ENCODE data around the gene ANXA9.

ANXA9 gene, protein sequence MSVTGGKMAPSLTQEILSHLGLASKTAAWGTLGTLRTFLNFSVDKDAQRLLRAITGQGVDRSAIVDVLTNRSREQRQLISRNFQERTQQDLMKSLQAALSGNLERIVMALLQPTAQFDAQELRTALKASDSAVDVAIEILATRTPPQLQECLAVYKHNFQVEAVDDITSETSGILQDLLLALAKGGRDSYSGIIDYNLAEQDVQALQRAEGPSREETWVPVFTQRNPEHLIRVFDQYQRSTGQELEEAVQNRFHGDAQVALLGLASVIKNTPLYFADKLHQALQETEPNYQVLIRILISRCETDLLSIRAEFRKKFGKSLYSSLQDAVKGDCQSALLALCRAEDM

DNA sequence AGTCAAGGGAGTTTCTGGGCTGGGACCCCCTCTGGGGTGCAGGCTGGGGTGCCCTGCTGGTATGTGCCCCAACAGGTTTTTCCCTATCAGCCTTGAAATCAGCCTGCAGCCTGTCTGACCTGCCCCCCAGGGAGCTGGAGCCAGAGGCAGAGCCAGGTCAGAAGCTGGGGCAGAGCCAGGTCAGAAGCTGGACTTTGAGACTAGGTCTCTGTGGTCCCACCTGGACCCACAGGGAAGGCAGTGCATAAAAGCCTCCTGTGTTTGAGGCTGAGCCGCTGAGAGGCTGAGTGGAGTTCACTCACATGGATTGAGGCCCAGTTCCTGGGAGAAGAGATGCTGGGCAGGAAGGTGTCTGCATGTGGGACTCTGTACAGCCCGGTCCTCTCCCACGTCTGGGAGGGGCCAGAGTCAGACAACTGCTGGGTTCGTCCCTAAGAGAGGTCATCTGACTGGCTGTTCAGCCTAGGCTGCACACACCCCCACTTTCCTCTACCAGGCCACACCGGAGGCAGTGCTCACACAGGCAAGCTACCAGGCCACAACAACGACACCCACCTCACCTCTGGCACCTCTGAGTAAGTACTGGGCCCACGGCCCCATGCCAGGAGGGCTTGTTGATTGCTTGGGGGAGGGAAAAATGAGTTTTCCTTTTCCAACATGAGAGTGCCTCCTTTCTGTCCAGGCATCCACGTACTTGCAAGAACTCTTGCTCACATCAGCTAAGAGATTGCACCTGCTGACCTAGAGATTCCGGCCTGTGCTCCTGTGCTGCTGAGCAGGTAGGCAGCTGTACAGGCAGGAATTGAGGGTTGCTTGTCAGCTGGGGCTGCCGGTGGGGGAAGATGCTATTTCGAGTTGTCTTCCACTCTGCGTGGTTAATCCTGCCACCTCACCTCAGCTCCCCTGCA, at the start of gene ANXA9:
Gene ANXA9, plus strand, starts transcription at position 488 of the 908 bp plus-strand sequence. CDS start 814 bp downstream, outside the sequence.
- Histone ChIP-seq H3K9me3 (ENCODE audit: insufficient read depth, low read length) (no peaks in the 10 kb centered on the region), H3K4me1 (ENCODE audit: low read length) (peaks cover 20% of the 10 kb centered on the region), H3K27ac (ENCODE audit: low read length) (no peak within 1 kb of the TSS), H3K79me2 (ENCODE audit: low read length) (no peaks in the 10 kb centered on the region), H3K36me3 (replicated peaks; ENCODE audit: low read depth, low read length) (no peaks in the 10 kb centered on the region), H3K4me3 (ENCODE audit: low read length) (no peak within 1 kb of the TSS), H2AFZ (ENCODE audit: low read depth, low read length) (no peak within 1 kb of the TSS), H3K4me2 (ENCODE audit: low read length) (no peak within 1 kb of the TSS), H3K27me3 (ENCODE audit: low read depth, low read length) (no peaks in the 10 kb centered on the region), H3K9ac (ENCODE audit: low read length) (no peak within 1 kb of the TSS), H4K20me1 (ENCODE audit: insufficient read depth, low read length) (no peaks in the 10 kb centered on the region)
- TF ChIP-seq, protein P1, sequence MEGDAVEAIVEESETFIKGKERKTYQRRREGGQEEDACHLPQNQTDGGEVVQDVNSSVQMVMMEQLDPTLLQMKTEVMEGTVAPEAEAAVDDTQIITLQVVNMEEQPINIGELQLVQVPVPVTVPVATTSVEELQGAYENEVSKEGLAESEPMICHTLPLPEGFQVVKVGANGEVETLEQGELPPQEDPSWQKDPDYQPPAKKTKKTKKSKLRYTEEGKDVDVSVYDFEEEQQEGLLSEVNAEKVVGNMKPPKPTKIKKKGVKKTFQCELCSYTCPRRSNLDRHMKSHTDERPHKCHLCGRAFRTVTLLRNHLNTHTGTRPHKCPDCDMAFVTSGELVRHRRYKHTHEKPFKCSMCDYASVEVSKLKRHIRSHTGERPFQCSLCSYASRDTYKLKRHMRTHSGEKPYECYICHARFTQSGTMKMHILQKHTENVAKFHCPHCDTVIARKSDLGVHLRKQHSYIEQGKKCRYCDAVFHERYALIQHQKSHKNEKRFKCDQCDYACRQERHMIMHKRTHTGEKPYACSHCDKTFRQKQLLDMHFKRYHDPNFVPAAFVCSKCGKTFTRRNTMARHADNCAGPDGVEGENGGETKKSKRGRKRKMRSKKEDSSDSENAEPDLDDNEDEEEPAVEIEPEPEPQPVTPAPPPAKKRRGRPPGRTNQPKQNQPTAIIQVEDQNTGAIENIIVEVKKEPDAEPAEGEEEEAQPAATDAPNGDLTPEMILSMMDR (IDR thresholded peaks at IDR 0.05; ENCODE audit: low read depth, low read length): no peak

DNA sequence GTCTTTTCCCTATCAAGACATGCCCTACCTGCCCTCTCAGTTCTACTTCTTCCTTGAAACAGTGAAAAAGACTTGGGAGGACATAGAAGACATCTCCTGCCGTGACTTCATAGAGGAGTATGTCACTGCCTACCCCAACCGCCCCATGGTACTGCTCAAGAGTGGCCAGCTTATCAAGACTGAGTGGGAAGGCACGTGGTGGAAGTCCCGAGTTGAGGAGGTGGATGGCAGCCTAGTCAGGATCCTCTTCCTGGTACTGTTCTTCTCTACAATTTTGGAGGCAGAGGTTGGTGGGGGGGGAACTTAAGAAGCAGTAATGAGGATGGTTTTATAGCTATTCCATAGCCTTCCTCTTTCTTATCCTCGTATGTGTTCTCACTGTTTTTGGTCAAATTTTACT, 37.2 kb upstream of the ANXA9 start:
- no peaks in the 10 kb centered on the region for H3K79me2 ChIP-seq (ENCODE audit: low read length)
- no peaks in the 10 kb centered on the region for H3K9me3 ChIP-seq (ENCODE audit: insufficient read depth, low read length)
- no peak overlapping the region for H3K4me2 ChIP-seq (ENCODE audit: low read length)
- no peak overlapping the region for H3K4me3 ChIP-seq (ENCODE audit: low read length)
- H2AFZ ChIP-seq (ENCODE audit: low read depth, low read length): no peak overlapping the region
- H3K4me1 ChIP-seq (ENCODE audit: low read length): no peaks in the 10 kb centered on the region
- H3K27ac ChIP-seq (ENCODE audit: low read length): no peak overlapping the region
- H3K36me3 ChIP-seq (replicated peaks; ENCODE audit: low read depth, low read length): peaks cover 67% of the 10 kb centered on the region
- no peaks in the 10 kb centered on the region for H3K27me3 ChIP-seq (ENCODE audit: low read depth, low read length)
- no peaks in the 10 kb centered on the region for H4K20me1 ChIP-seq (ENCODE audit: insufficient read depth, low read length)
- TF ChIP-seq, protein P1 (IDR thresholded peaks at IDR 0.05; ENCODE audit: low read depth, low read length): no peak
- H3K9ac ChIP-seq (ENCODE audit: low read length): no peak overlapping the region

DNA sequence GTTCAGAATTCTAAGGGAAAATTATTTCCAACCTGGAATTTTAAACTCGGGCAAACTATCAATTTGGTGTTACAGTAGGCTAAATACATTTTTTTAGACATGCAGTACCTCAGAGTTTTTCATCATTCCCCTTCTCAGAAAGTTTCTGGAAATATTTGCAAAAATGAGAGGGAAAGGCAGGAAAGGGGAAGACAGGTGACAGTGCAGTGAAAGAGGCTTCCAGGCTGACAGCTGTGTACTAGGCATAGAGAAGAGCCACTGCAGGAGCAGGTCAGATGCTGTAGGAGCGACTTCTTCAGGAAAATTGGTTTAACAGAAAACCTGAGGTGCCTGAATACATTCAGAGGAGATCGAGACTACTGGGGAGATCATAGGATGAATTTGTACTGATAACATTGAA, 27.4 kb upstream of the ANXA9 start:
- Histone ChIP-seq H3K4me1 (ENCODE audit: low read length) (no peaks in the 10 kb centered on the region), H4K20me1 (ENCODE audit: insufficient read depth, low read length) (no peaks in the 10 kb centered on the region), H3K9me3 (ENCODE audit: insufficient read depth, low read length) (no peaks in the 10 kb centered on the region), H3K27me3 (ENCODE audit: low read depth, low read length) (no peaks in the 10 kb centered on the region), H3K27ac (ENCODE audit: low read length) (no peak overlapping the region), H2AFZ (ENCODE audit: low read depth, low read length) (no peak overlapping the region), H3K79me2 (ENCODE audit: low read length) (no peaks in the 10 kb centered on the region), H3K4me3 (ENCODE audit: low read length) (no peak overlapping the region), H3K9ac (ENCODE audit: low read length) (no peak overlapping the region), H3K36me3 (replicated peaks; ENCODE audit: low read depth, low read length) (peaks cover 59% of the 10 kb centered on the region), H3K4me2 (ENCODE audit: low read length) (no peak overlapping the region)
- TF ChIP-seq, protein P1 (IDR thresholded peaks at IDR 0.05; ENCODE audit: low read depth, low read length): no peak
- TF ChIP-seq EZH2phosphoT487 (IDR thresholded peaks at IDR 0.05; ENCODE audit: low read depth): no peak

DNA sequence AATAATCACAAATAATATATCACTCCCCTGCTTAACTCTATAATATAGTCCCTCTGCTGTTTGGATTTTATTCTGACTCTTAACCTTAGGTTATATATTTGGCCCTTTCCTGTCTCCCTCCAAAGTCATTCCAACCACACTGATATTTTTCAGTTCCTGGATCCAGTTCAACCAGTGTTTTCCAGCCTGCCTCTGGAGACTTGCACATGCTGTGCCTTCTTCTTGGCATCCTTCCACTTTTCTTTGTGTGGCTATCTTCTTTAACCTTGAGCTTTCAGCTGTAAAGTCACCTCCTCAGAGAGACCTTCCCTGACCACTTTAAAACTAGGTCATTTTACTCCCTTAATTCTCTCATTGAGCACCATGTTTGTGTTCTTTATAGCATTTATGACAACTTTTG, 26.8 kb upstream of the ANXA9 start:
- TF ChIP-seq, protein P1 (IDR thresholded peaks at IDR 0.05; ENCODE audit: low read depth, low read length): no peak
- no peak for TF ChIP-seq EZH2phosphoT487 (IDR thresholded peaks at IDR 0.05; ENCODE audit: low read depth)
- Histone ChIP-seq H3K4me2 (ENCODE audit: low read length) (no peak overlapping the region), H3K36me3 (replicated peaks; ENCODE audit: low read depth, low read length) (peaks cover 59% of the 10 kb centered on the region)

More for the DNA sequence above, 26.8 kb upstream of the ANXA9 start:
- no peaks in the 10 kb centered on the region for H3K4me1 ChIP-seq (ENCODE audit: low read length)
- no peak overlapping the region for H3K4me3 ChIP-seq (ENCODE audit: low read length)
- no peak overlapping the region for H2AFZ ChIP-seq (ENCODE audit: low read depth, low read length)
- no peaks in the 10 kb centered on the region for H3K27me3 ChIP-seq (ENCODE audit: low read depth, low read length)
- H4K20me1 ChIP-seq (ENCODE audit: insufficient read depth, low read length): no peaks in the 10 kb centered on the region
- no peak overlapping the region for H3K9ac ChIP-seq (ENCODE audit: low read length)
- no peaks in the 10 kb centered on the region for H3K9me3 ChIP-seq (ENCODE audit: insufficient read depth, low read length)
- H3K79me2 ChIP-seq (ENCODE audit: low read length): no peaks in the 10 kb centered on the region
- H3K27ac ChIP-seq (ENCODE audit: low read length): no peak overlapping the region

All from OCI-LY3 (cell line).